ENCODE measurements around the gene C2CD2.

Gene C2CD2

DNA sequence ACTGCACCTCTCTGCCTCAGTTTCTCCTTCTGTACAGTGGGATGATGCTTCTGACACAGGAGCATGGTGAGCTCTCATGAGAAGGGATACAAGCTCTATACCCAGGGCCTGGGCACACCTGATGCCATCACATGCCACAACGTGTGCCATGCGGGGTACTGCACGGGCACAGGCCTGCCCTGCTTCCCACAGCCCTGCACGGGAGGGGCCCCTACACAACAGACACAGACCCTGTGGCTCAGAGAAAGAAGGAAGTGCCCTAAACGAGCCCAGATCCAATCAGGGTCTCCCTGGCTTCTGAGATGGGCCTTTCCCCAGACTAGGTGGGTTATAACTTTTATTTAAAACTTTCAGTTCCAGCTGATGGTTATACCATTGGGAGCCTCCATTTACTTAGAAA is 24.6 kb downstream of the C2CD2 start:
- in situ Hi-C loops (cut with MboI; ENCODE audit: low sequenced_read_pairs, unreplicated experiment) = no loop called here
- TF ChIP-seq CTCF (IDR thresholded peaks at IDR 0.05; ENCODE audit: borderline replicate concordance, control extremely low read depth, extremely low read depth, insufficient read depth, missing control alignments) = no peak
- no peak for DNase-seq (ENCODE audit: low spot score)

DNA sequence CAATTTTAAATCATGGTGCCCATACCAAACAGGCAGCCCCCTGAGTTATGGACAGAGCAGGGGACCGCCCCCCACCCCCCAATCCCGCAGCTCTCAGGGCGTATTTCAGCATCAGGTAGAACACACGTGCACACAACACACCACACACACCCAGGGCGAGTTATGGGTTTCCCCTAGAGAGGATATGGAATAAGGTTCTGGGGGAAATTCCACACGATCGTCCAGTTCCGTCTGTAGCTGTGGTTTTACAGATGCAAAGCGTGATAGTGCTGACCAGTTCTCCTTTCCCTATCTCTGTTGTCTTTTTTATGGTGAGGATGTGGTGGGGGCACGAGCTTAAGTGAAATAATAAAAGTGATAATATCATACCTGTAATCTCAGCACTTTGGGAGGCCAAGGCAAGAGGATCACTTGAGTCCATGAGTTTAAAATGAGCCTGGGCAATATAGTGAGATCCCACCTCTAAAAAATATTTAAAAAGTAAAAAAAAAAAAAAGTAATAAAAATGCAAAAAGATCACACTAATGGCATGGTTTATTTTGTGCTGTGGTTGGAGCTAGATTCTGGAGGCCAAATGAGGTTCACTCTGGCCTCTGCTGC is 25.1 kb downstream of the C2CD2 start:
- in situ Hi-C loops (cut with MboI; ENCODE audit: low sequenced_read_pairs, unreplicated experiment) = no loop called here
- no peak for TF ChIP-seq CTCF (IDR thresholded peaks at IDR 0.05; ENCODE audit: borderline replicate concordance, control extremely low read depth, extremely low read depth, insufficient read depth, missing control alignments)
- DNase-seq (ENCODE audit: low spot score) = peak; percentile 72

DNA sequence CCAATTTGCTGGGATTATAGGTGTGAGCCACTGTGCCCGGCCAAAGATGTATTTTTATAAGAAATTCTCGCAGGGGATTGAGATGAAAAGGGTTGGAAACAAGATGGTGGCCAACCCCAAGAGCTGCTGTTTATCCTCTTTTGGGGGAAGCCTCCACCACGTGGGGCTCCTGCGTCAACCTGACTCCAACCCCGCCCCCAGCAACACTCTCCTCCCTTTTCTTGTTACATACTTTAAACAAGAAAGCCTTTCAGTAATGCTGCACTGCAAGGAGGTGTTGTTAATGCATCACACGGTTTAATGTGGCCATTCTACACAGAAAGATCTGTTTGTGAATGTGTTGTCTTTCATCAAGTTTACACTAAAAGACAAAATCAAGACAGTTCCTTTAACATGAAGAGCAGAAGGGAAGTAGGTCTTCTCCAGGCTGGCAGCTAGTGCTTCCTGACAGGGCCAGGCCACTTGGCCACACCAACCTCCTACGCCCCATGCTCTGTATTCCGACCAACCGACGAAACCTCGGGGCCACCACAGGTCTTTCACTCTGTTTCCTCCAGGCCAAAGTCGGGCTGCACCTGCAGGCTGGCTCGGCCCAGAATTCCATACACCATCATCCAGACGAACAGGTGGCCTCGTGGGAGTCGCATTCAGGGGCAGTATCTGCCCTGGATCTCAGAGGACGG is 25.9 kb downstream of the C2CD2 start:
- TF ChIP-seq CTCF (IDR thresholded peaks at IDR 0.05; ENCODE audit: borderline replicate concordance, control extremely low read depth, extremely low read depth, insufficient read depth, missing control alignments) = no peak
- in situ Hi-C loops (cut with MboI; ENCODE audit: low sequenced_read_pairs, unreplicated experiment) = no loop called here
- peak; percentile 51 for DNase-seq (ENCODE audit: low spot score)

GRCh38 chr21:41926807-41927171 is 27.0 kb downstream of the C2CD2 start:
- DNase-seq (ENCODE audit: low spot score) = no peak
- in situ Hi-C loops (cut with MboI; ENCODE audit: low sequenced_read_pairs, unreplicated experiment) = no loop called here
- no peak for TF ChIP-seq CTCF (IDR thresholded peaks at IDR 0.05; ENCODE audit: borderline replicate concordance, control extremely low read depth, extremely low read depth, insufficient read depth, missing control alignments)

DNA sequence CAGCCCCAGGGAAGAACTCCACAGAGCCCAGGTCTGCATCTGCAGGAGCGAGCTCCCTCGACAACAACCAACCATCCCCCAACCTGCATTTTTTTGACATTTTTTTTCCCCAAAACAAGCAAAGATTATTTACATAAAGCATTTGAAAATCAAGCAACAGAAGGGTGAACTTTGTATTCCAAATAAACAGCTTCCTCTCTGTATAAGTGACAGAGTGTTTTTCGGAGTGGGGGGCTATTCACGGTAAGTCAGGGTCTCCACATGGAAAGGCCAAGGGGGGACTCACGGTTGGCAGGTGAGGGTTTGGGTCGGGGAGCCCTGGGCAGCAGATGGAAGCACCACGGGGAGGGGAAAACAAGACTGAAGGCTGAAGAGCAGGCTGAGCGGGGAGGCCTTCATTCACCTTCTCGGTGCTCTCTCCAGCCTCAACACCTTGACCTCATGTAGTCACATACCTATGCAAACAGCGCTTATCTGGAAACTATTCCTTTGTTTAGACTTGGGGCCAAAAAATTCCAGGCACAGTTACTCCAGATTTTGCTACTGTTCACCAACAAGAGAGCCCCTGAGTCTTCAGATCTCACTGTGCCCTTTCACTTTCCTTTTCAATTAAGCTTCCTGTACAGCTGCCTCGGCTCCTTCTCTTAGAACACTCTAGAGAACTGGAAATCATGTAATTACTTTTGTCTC is 27.6 kb downstream of the C2CD2 start:
- peak; percentile 78 for DNase-seq (ENCODE audit: low spot score)
- TF ChIP-seq CTCF (IDR thresholded peaks at IDR 0.05; ENCODE audit: borderline replicate concordance, control extremely low read depth, extremely low read depth, insufficient read depth, missing control alignments) = no peak
- in situ Hi-C loops (cut with MboI; ENCODE audit: low sequenced_read_pairs, unreplicated experiment) = no loop called here

- in situ Hi-C loops (cut with MboI; ENCODE audit: low sequenced_read_pairs, unreplicated experiment) = no loop called here
- no peak for DNase-seq (ENCODE audit: low spot score)
- TF ChIP-seq CTCF (IDR thresholded peaks at IDR 0.05; ENCODE audit: borderline replicate concordance, control extremely low read depth, extremely low read depth, insufficient read depth, missing control alignments) = no peak
These were observed 28.1 kb downstream of the C2CD2 start for GRCh38 chr21:41925767-41926116.
